Measurements from ENCODE around the gene SH2D3A.

GRCh38 chr19:6796278-6796677 is 29.0 kb upstream of the SH2D3A start:
- TF ChIP-seq CTCF (conservative IDR thresholded peaks at IDR 0.05) (no peak), ZFX (IDR thresholded peaks at IDR 0.05) (no peak)
